Glomerular endothelial cell (primary cell): ENCODE data around the gene MBOAT1. TPM values are rescaled to one million over a fixed set of nuclear protein-coding genes. Genes with fewer than 3 reads are reported as not detected.
"Not testable (repeated sequence)": the region's sequence is repeated elsewhere in the genome, so short reads cannot be mapped to it uniquely, and the experiment has no call there.

ENCODE experiments used
- DNase-seq: peaks from one replicate; pipeline ENCODE4 v3.0.0-alpha.2; 2011; ENCODE audit warnings: low read depth, low spot score; ENCODE audit errors: extremely low read depth
- total RNA-seq: library from RNA; depleted of rRNA; stranded (reverse); fragments of >200 nt; gene quantifications from 2 replicates; pipeline ENCODE4 v1.2.3, GENCODE V29; 2015

The MBOAT1 gene
- total RNA-seq, 1 donor from 2014 or later: 1.4 TPM

GRCh38 chr6:20142866-20143265 is 69.4 kb downstream of the MBOAT1 start:
- no peak for DNase-seq

GRCh38 chr6:20141931-20142330 is 70.3 kb downstream of the MBOAT1 start:
- DNase-seq: no peak

- not testable (repeated sequence) for DNase-seq
These were observed 72.9 kb downstream of the MBOAT1 start for GRCh38 chr6:20139127-20139963.

GRCh38 chr6:20137837-20138236 is 74.4 kb downstream of the MBOAT1 start:
- DNase-seq: no peak

- no peak for DNase-seq
These were observed 75.0 kb downstream of the MBOAT1 start for GRCh38 chr6:20137240-20137639.

- DNase-seq: no peak
These were observed 76.5 kb downstream of the MBOAT1 start for GRCh38 chr6:20135677-20136268.

- no peak for DNase-seq
These were observed 77.7 kb downstream of the MBOAT1 start for GRCh38 chr6:20134613-20135012.

GRCh38 chr6:20129290-20130088 is 82.8 kb downstream of the MBOAT1 start:
- DNase-seq: no peak

GRCh38 chr6:20128018-20128417 is 84.3 kb downstream of the MBOAT1 start:
- no peak for DNase-seq

- peak; percentile 34 for DNase-seq
These were observed 85.2 kb downstream of the MBOAT1 start for GRCh38 chr6:20126789-20127653.

- DNase-seq: no peak
These were observed 86.0 kb downstream of the MBOAT1 start for GRCh38 chr6:20126102-20126752.

GRCh38 chr6:20124545-20124944 is 87.7 kb downstream of the MBOAT1 start:
- no peak for DNase-seq

GRCh38 chr6:20119485-20119884 is 92.8 kb downstream of the MBOAT1 start:
- DNase-seq: no peak

- no peak for DNase-seq
These were observed 93.4 kb downstream of the MBOAT1 start for GRCh38 chr6:20118892-20119291.

GRCh38 chr6:20117474-20117873 is 94.8 kb downstream of the MBOAT1 start:
- DNase-seq: no peak

- no peak for DNase-seq
These were observed 95.5 kb downstream of the MBOAT1 start for GRCh38 chr6:20116792-20117191.

- DNase-seq: no peak
These were observed 96.9 kb downstream of the MBOAT1 start for GRCh38 chr6:20115246-20115980.

- no peak for DNase-seq
These were observed 98.5 kb downstream of the MBOAT1 start for GRCh38 chr6:20113649-20114224.

GRCh38 chr6:20112841-20113240 is 99.4 kb downstream of the MBOAT1 start:
- DNase-seq: no peak
